Measurements from ENCODE around the gene JSRP1.

- TF ChIP-seq CTCF (IDR thresholded peaks at IDR 0.05; ENCODE audit: poor library complexity) (no peak), EZH2 (IDR thresholded peaks at IDR 0.05; ENCODE audit: borderline replicate concordance) (no peak)
These were observed 24.5 kb downstream of the JSRP1 start for GRCh38 chr19:2231621-2232221.

All from hepatocyte (in vitro differentiated cells).